ENCODE measurements around the gene PKP1.

The PKP1 gene

GRCh38 chr1:201274616-201275252, 8.6 kb upstream of the PKP1 start:
- H3K27ac ChIP-seq (ENCODE audit: low read length), result no peak overlapping the region
- H3K36me3 ChIP-seq (ENCODE audit: insufficient read depth, low read depth, low read length), result no peaks in the 10 kb centered on the region
- H3K27me3 ChIP-seq (ENCODE audit: insufficient read depth, low read length), result peaks cover 7% of the 10 kb centered on the region; the same call in 1 of the 2 replicates
- H3K9ac ChIP-seq (ENCODE audit: low read depth, low read length), result no peak overlapping the region
- H3K4me1 ChIP-seq (ENCODE audit: insufficient read depth, low read length), result 0 out of 2 replicates have a peak, but pooled peaks cover 4% of the 10 kb centered on the region
- H3K4me3 ChIP-seq (ENCODE audit: low read length), result no peak overlapping the region
- no peaks in the 10 kb centered on the region for H3K9me3 ChIP-seq (ENCODE audit: insufficient read depth, low read depth, low read length)

- H3K4me3 ChIP-seq (ENCODE audit: low read length), result no peak overlapping the region
- no peaks in the 10 kb centered on the region for H3K36me3 ChIP-seq (ENCODE audit: insufficient read depth, low read depth, low read length)
- peaks cover 7% of the 10 kb centered on the region; the same call in 1 of the 2 replicates for H3K27me3 ChIP-seq (ENCODE audit: insufficient read depth, low read length)
- H3K9me3 ChIP-seq (ENCODE audit: insufficient read depth, low read depth, low read length), result no peaks in the 10 kb centered on the region
- H3K4me1 ChIP-seq (ENCODE audit: insufficient read depth, low read length), result 0 out of 2 replicates have a peak, but pooled peaks cover 4% of the 10 kb centered on the region
- no peak overlapping the region for H3K27ac ChIP-seq (ENCODE audit: low read length)
- H3K9ac ChIP-seq (ENCODE audit: low read depth, low read length), result no peak overlapping the region
These were observed 8.0 kb upstream of the PKP1 start for GRCh38 chr1:201275253-201275666.

- H3K4me1 ChIP-seq (ENCODE audit: insufficient read depth, low read length), result 0 out of 2 replicates have a peak, but pooled peaks cover 4% of the 10 kb centered on the region
- H3K9me3 ChIP-seq (ENCODE audit: insufficient read depth, low read depth, low read length), result no peaks in the 10 kb centered on the region
- H3K4me3 ChIP-seq (ENCODE audit: low read length), result no peak overlapping the region
- H3K36me3 ChIP-seq (ENCODE audit: insufficient read depth, low read depth, low read length), result no peaks in the 10 kb centered on the region
- no peak overlapping the region for H3K27ac ChIP-seq (ENCODE audit: low read length)
- no peak overlapping the region for H3K9ac ChIP-seq (ENCODE audit: low read depth, low read length)
- peaks cover 20% of the 10 kb centered on the region for H3K27me3 ChIP-seq (ENCODE audit: insufficient read depth, low read length)
These were observed 6.4 kb upstream of the PKP1 start for GRCh38 chr1:201276891-201277290.

GRCh38 chr1:201277441-201277840, 5.9 kb upstream of the PKP1 start:
- Histone ChIP-seq H3K9ac (ENCODE audit: low read depth, low read length) (no peak overlapping the region), H3K27ac (ENCODE audit: low read length) (no peak overlapping the region)

DNA sequence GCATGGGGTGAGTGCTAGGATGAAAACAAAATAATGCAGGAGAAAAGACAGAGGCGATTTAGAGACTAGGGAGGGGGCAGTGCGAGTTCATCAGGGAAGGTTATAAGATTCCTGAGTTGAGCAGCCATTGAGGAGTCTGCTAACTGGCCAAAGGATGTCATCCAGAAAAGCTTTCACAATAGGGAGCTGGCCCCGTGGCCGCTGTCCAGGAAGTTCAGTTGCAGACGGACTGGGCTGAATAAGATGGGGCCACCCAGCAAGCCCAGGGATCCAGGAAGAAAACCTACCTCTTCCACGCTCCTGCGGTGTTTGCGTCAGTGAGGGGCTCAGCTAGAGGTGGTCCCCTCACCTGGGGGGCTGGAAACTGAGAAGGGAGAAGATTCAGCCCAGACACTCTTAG, 4.0 kb upstream of the PKP1 start:
- H3K36me3 ChIP-seq (ENCODE audit: insufficient read depth, low read depth, low read length), result no peaks in the 10 kb centered on the region
- 0 out of 2 replicates have a peak, but pooled peaks cover 8% of the 10 kb centered on the region for H3K4me1 ChIP-seq (ENCODE audit: insufficient read depth, low read length)
- peaks cover 44% of the 10 kb centered on the region for H3K27me3 ChIP-seq (ENCODE audit: insufficient read depth, low read length)
- H3K4me3 ChIP-seq (ENCODE audit: low read length), result no peak overlapping the region
- no peak overlapping the region for H3K27ac ChIP-seq (ENCODE audit: low read length)
- no peak overlapping the region for H3K9ac ChIP-seq (ENCODE audit: low read depth, low read length)
- H3K9me3 ChIP-seq (ENCODE audit: insufficient read depth, low read depth, low read length), result no peaks in the 10 kb centered on the region

More at GRCh38 chr1:201277441-201277840, 5.9 kb upstream of the PKP1 start:
- no peaks in the 10 kb centered on the region for H3K9me3 ChIP-seq (ENCODE audit: insufficient read depth, low read depth, low read length)
- H3K27me3 ChIP-seq (ENCODE audit: insufficient read depth, low read length), result peaks cover 25% of the 10 kb centered on the region
- no peak overlapping the region for H3K4me3 ChIP-seq (ENCODE audit: low read length)
- no peaks in the 10 kb centered on the region for H3K36me3 ChIP-seq (ENCODE audit: insufficient read depth, low read depth, low read length)
- H3K4me1 ChIP-seq (ENCODE audit: insufficient read depth, low read length), result 0 out of 2 replicates have a peak, but pooled peaks cover 4% of the 10 kb centered on the region

- H3K9me3 ChIP-seq (ENCODE audit: insufficient read depth, low read depth, low read length), result no peaks in the 10 kb centered on the region
- H3K4me1 ChIP-seq (ENCODE audit: insufficient read depth, low read length), result 0 out of 2 replicates have a peak, but pooled peaks cover 4% of the 10 kb centered on the region
- H3K36me3 ChIP-seq (ENCODE audit: insufficient read depth, low read depth, low read length), result no peaks in the 10 kb centered on the region
- H3K27me3 ChIP-seq (ENCODE audit: insufficient read depth, low read length), result peaks cover 60% of the 10 kb centered on the region
- no peak overlapping the region for H3K27ac ChIP-seq (ENCODE audit: low read length)
- no peak overlapping the region for H3K4me3 ChIP-seq (ENCODE audit: low read length)
- H3K9ac ChIP-seq (ENCODE audit: low read depth, low read length), result no peak overlapping the region
These were observed 2.4 kb upstream of the PKP1 start for GRCh38 chr1:201280884-201281283.

DNA sequence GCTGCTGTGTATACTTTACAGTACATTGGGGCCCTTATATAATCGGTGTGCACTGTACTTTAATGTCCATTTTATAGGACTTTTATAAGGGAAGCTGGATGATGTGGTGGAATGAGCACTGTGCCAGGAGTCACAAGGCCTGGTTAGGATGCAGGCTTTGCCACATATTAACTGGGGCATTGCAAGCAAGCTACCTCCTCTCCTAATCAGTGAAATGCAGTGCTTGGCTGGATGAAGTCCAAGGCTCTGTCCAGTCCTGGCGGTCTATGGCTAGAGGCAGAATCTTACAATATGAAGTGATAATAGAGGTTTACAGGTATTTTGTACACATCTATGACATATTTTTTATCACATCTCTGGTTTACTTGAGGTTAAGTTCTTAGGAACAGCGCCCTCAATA, 1.7 kb upstream of the PKP1 start:
- 0 out of 2 replicates have a peak, but pooled peaks cover 4% of the 10 kb centered on the region for H3K4me1 ChIP-seq (ENCODE audit: insufficient read depth, low read length)
- no peak overlapping the region for H3K4me3 ChIP-seq (ENCODE audit: low read length)
- peaks cover 67% of the 10 kb centered on the region for H3K27me3 ChIP-seq (ENCODE audit: insufficient read depth, low read length)
- no peaks in the 10 kb centered on the region for H3K9me3 ChIP-seq (ENCODE audit: insufficient read depth, low read depth, low read length)
- H3K9ac ChIP-seq (ENCODE audit: low read depth, low read length), result no peak overlapping the region
- H3K36me3 ChIP-seq (ENCODE audit: insufficient read depth, low read depth, low read length), result no peaks in the 10 kb centered on the region
- H3K27ac ChIP-seq (ENCODE audit: low read length), result no peak overlapping the region

- no peak overlapping the region for H3K9ac ChIP-seq (ENCODE audit: low read depth, low read length)
- H3K4me3 ChIP-seq (ENCODE audit: low read length), result no peak overlapping the region
- 0 out of 2 replicates have a peak, but pooled peaks cover 4% of the 10 kb centered on the region for H3K4me1 ChIP-seq (ENCODE audit: insufficient read depth, low read length)
- no peaks in the 10 kb centered on the region for H3K36me3 ChIP-seq (ENCODE audit: insufficient read depth, low read depth, low read length)
- H3K9me3 ChIP-seq (ENCODE audit: insufficient read depth, low read depth, low read length), result no peaks in the 10 kb centered on the region
- peaks cover 72% of the 10 kb centered on the region for H3K27me3 ChIP-seq (ENCODE audit: insufficient read depth, low read length)
- H3K27ac ChIP-seq (ENCODE audit: low read length), result no peak overlapping the region
These were observed 1.1 kb upstream of the PKP1 start for GRCh38 chr1:201282216-201282615.

GRCh38 chr1:201283836-201284553, 689 bp downstream of the PKP1 start:
- H3K4me1 ChIP-seq (ENCODE audit: insufficient read depth, low read length), result 0 out of 2 replicates have a peak, but pooled peaks cover 4% of the 10 kb centered on the region
- no peak overlapping the region for H3K9ac ChIP-seq (ENCODE audit: low read depth, low read length)
- no peaks in the 10 kb centered on the region for H3K36me3 ChIP-seq (ENCODE audit: insufficient read depth, low read depth, low read length)
- no peak overlapping the region for H3K4me3 ChIP-seq (ENCODE audit: low read length)
- H3K9me3 ChIP-seq (ENCODE audit: insufficient read depth, low read depth, low read length), result no peaks in the 10 kb centered on the region
- no peak overlapping the region for H3K27ac ChIP-seq (ENCODE audit: low read length)
- peaks cover 73% of the 10 kb centered on the region for H3K27me3 ChIP-seq (ENCODE audit: insufficient read depth, low read length)

- Histone ChIP-seq H3K4me3 (ENCODE audit: low read length) (no peak overlapping the region), H3K9ac (ENCODE audit: low read depth, low read length) (no peak overlapping the region), H3K27ac (ENCODE audit: low read length) (no peak overlapping the region), H3K27me3 (ENCODE audit: insufficient read depth, low read length) (peaks cover 71% of the 10 kb centered on the region), H3K9me3 (ENCODE audit: insufficient read depth, low read depth, low read length) (no peaks in the 10 kb centered on the region), H3K36me3 (ENCODE audit: insufficient read depth, low read depth, low read length) (no peaks in the 10 kb centered on the region), H3K4me1 (ENCODE audit: insufficient read depth, low read length) (0 out of 2 replicates have a peak, but pooled peaks cover 5% of the 10 kb centered on the region)
These were observed 1.3 kb downstream of the PKP1 start for GRCh38 chr1:201284636-201285035.

GRCh38 chr1:201285846-201286245, 2.5 kb downstream of the PKP1 start:
- Histone ChIP-seq H3K4me3 (ENCODE audit: low read length) (no peak overlapping the region), H3K9me3 (ENCODE audit: insufficient read depth, low read depth, low read length) (no peaks in the 10 kb centered on the region), H3K27ac (ENCODE audit: low read length) (no peak overlapping the region), H3K36me3 (ENCODE audit: insufficient read depth, low read depth, low read length) (no peaks in the 10 kb centered on the region), H3K9ac (ENCODE audit: low read depth, low read length) (no peak overlapping the region), H3K4me1 (ENCODE audit: insufficient read depth, low read length) (peaks cover 11% of the 10 kb centered on the region; the same call in 1 of the 2 replicates), H3K27me3 (ENCODE audit: insufficient read depth, low read length) (peaks cover 68% of the 10 kb centered on the region)

- Histone ChIP-seq H3K9me3 (ENCODE audit: insufficient read depth, low read depth, low read length) (no peaks in the 10 kb centered on the region), H3K27ac (ENCODE audit: low read length) (no peak overlapping the region), H3K4me1 (ENCODE audit: insufficient read depth, low read length) (peaks cover 11% of the 10 kb centered on the region; the same call in 1 of the 2 replicates), H3K36me3 (ENCODE audit: insufficient read depth, low read depth, low read length) (no peaks in the 10 kb centered on the region), H3K27me3 (ENCODE audit: insufficient read depth, low read length) (peaks cover 63% of the 10 kb centered on the region), H3K4me3 (ENCODE audit: low read length) (no peak overlapping the region), H3K9ac (ENCODE audit: low read depth, low read length) (no peak overlapping the region)
These were observed 3.1 kb downstream of the PKP1 start for GRCh38 chr1:201286445-201286844.
